HG03575 (cell line): ENCODE measurements around the gene C1RL.
"Not testable (repeated sequence)": the region's sequence is repeated elsewhere in the genome, so short reads cannot be mapped to it uniquely, and the experiment has no call there.

Experiments used
- ATAC-seq: cut with Tn5 transposase; IDR thresholded peaks from one replicate; pipeline ENCODE4 v1.9.1; 2021; ENCODE audit not compliant: unreplicated experiment, insufficient number of reproducible peaks, low FRiP score; ENCODE audit errors: extremely low read depth

The C1RL gene

DNA sequence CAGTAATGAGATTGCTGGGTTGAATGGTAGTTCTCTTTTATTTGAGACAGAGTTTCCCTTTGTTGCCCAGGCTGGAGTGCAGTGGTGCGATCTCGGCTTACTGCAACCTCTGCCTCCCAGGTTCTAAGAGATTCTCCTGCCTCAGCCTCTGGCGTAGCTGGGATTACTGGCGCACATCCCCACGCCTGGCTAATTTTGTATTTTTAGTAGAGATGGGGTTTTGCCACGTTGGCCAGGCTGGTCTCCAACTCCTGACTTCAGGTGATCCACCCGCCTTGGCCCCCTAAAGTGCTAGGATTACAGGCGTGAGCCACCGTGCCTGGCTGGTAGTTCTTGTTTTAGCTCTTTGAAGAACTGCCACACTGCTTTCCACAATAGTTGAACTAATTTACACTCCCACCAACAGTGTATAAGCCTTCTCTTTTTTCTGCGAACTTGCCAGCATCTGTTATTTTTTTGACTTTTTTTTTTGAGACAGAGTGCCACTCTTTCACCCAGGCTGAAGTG lies 59.5 kb downstream of the C1RL start:
- ATAC-seq = not testable (repeated sequence)

DNA sequence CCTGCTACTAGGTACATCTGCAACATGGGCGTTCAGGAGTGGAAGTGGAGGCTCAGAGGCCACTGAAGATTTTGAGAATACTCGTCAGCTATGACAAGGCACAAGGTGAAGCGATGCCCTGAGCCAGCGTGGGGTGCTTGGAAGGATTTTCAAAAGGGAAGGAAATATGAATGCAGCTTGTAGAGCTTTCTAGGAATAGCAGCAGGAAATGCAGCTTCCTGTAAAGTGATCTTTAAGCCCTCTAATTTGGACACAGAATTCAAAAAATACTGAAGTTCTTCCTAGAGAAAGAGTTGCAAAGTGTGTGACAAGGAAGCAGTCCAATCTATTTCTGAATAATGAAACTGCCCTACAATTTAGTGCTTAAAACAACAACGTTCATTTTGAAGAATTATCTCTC lies 61.7 kb downstream of the C1RL start:
- no peak for ATAC-seq

DNA sequence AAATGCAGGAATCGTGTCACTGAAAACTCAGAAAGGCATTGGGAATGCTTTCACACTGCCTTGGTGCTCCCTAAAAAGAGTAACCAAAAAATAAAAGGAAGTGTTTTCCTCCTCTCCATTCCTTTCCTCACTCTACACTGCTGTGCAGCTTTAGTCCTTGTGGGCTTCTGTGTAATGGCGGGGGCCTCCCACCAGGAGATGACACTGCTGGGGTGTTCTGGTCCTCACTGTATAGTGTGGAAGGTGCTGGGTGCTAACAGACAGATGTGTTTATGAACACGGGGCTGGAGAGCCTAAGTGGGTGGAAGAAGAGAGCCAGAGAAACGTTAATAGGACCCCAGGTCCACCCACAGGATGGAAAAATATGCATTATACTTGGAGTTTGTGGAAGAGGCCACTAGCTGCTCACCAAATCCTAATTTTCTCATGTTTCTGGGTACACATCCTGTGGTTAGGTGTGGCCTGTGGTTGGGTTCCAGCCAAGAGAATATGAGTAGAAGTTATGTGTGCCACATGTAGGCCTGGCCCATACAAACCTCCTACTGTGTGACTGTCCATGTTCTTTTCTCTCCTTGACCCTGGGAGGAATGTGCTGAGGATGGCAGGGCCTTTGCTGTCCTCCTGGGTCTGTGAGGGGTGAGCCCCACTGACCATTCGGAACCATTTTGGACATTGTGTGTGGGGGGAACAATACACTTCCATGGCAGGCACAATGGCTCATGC lies 62.5 kb downstream of the C1RL start:
- ATAC-seq = no peak

DNA sequence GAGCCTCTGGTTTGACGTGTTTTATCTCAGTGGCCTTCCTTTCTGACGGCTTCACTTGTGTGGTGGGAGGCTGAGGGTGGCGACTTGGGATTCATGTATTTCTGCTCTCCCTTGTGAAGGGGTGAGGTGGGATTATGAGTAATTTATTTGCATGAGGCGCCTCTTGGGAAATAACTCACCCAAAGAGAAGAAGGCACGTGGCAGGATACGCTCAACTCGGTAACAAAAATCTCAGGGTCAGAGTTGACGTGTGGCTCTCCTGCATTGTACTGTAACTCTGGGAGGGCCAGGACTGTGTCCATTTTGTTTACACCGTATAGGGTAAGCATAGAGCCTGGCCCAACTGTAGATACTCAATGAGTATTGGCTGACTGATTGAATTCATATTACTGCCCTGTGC lies 63.1 kb downstream of the C1RL start:
- ATAC-seq = no peak
